Hair follicular keratinocyte (primary cell): ENCODE results near the gene TNFSF10. TPM values are rescaled to one million over a fixed set of nuclear protein-coding genes. Genes with fewer than 3 reads are reported as not detected.

ENCODE experiments used
- total RNA-seq: library from RNA; depleted of rRNA; stranded (reverse); fragments of >200 nt; gene quantifications from 2 replicates; pipeline ENCODE4 v1.2.3, GENCODE V29; 2015

Gene TNFSF10
- total RNA-seq, result 15.1 and 30.1 TPM in 2 replicates

DNA sequence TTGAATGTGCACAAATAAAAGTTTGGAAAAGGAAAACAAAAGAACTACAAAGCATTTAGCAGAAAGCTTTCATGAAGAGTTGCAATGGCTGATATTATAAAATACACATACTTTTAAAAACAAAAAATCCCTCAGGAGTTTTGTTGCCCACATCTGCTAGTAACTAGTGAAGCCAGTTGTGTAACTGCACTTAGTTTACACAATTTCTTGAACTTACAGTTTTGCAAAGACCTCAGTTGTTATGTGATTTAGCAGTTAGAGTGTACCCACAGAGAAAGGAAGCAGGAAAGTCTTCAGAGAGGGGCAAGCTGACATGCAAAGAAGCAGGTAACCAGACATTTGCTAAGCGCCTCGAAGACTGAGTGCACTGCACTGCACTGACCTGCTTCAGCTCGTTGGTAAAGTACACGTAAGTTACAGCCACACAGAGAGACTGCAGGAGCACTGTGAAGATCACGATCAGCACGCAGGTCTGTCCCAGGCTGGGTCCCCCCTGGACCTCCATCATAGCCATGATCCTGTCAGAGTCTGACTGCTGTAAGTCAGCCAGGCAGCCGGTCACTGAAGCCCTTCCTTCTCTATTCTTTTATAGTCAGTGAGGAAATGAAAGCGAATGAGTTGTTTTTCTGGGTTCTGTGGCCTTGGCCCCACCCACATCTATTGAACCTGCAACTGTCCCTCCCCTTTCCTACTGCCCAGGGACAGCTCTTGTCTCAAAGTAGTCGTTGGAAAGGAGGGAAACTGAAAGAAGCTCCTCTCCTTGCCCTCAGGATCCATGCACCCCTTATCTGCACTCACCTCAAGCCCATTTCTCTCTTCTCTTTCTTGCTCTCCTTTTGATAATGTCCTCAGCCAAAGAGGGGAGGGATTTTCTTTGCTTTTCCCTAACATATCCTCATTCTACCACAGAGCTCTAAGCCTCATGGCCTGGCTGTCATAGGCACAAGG is at the start of gene TNFSF10:
Gene TNFSF10, minus strand, starts transcription at position 560 of the 948 bp plus-strand sequence. Its CDS starts 46 bp downstream, at position 514.

Other genes starting within 250 kb of the TNFSF10 start
- not detected in 2 replicates for gene GHSR, start 75.0 kb downstream of the TNFSF10 start, total RNA-seq
- gene NCEH1, start 187.6 kb upstream of the TNFSF10 start, total RNA-seq, result 18.1 and 20.0 TPM in 2 replicates
- 34.7 and 59.1 TPM in 2 replicates for gene ECT2, start 227.3 kb upstream of the TNFSF10 start, total RNA-seq